SHP77 treated with DMSO at 0.1 percent for 48 hours (cell line): ENCODE results near the gene CCDC97.
"Not testable (repeated sequence)": the region's sequence is repeated elsewhere in the genome, so short reads cannot be mapped to it uniquely, and the experiment has no call there.

Experiments
- DNase-seq: peaks from one replicate; lab custom pipeline; 2025; lab: John Stamatoyannopoulos, UW

CCDC97 gene

GRCh38 chr19:41339936-41340335 lies 30.0 kb downstream of the CCDC97 start:
- DNase-seq = no peak

DNA sequence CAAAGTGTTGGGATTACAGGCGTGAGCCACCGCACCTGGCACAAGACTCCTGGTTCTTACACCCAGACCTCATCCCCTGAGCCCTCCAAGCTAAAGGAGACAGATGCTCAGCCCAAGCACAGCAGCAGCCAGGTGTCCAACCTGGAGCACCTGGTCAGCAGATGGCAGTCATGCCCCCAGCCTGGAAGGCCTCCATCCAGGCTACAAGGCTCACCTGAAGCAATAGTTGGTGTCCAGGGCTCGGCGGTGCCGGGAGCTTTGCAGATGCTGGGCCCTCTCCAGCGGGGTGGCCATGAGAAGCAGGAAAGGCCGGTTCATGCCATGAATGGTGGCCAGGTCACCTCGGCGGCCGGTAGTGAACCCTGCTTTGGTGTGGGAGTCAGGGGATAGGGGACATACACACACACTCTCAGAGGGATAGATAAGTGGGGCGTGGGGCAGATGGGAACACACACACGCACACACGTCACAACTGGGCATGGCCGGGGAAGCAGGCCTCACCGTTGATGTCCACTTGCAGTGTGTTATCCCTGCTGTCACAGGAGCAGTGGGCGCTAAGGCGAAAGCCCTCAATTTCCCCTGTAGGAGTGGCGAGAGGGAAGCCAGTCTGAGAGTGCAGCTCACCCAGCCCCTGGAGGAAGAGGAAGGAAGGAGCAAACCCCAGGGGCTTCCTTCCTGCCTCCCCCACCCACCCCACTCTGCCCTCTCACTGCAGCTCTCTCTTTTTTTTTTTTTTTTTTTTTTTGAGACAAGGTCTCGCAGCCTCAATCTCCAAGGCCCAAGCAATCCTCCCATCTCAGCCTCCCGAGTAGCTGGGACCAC lies 31.9 kb downstream of the CCDC97 start:
- DNase-seq = no peak

DNA sequence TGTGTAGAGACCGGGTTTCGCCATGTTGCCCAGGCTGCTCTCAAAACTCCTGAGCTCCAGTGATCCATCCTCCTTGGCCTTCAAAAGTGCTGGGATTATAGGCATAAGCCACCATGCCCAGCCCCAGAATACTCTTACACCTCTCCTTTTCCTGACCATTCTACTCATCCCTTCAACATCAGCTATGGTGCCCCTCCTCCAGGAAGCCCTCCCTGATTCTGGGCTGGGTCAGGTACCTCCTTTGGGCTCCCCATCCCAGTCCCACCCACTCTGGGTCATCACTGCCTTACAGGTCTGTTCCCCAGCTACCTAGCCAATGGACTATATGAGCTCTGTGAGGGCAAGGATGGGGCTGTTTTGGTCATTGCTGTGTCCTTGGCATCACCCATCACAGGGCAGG lies 34.2 kb downstream of the CCDC97 start:
- DNase-seq = no peak

- not testable (repeated sequence) for DNase-seq
Measured at GRCh38 chr19:41346916-41347315, 36.9 kb downstream of the CCDC97 start.

DNA sequence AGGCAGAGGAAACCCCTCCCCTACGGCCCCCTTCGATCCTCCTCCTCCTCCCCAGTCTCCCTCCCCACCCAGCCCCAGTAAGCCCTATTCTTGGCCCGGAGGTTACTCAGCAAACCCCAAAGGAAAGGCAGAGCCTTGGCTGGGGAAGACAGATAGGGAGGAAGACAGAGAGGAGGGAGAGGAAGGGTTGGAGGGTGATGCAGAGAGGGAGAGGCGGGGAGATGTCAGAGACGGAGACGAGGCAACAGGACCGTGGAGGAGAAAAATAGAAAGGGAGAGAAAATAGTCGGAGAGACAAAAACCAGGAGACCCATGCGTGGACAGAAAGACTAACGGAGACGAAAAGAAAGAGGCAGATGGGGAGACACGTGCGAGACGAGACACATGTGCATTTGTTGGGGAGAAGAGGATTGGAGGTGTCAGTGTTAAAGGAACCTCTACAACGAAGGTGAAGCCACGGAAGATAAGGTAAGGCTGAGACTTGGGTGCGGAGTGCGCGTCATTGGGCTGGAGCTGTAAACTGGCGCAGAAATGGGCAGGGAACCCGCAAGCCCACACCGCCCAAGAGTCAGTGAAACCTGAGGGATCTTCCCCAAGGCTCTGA lies 40.9 kb downstream of the CCDC97 start:
- DNase-seq = no peak

- no peak for DNase-seq
Measured at GRCh38 chr19:41351339-41352245, 41.6 kb downstream of the CCDC97 start.

GRCh38 chr19:41352279-41352608 lies 42.3 kb downstream of the CCDC97 start:
- no peak for DNase-seq

- DNase-seq = no peak
Measured at GRCh38 chr19:41352609-41353465, 42.9 kb downstream of the CCDC97 start.

DNA sequence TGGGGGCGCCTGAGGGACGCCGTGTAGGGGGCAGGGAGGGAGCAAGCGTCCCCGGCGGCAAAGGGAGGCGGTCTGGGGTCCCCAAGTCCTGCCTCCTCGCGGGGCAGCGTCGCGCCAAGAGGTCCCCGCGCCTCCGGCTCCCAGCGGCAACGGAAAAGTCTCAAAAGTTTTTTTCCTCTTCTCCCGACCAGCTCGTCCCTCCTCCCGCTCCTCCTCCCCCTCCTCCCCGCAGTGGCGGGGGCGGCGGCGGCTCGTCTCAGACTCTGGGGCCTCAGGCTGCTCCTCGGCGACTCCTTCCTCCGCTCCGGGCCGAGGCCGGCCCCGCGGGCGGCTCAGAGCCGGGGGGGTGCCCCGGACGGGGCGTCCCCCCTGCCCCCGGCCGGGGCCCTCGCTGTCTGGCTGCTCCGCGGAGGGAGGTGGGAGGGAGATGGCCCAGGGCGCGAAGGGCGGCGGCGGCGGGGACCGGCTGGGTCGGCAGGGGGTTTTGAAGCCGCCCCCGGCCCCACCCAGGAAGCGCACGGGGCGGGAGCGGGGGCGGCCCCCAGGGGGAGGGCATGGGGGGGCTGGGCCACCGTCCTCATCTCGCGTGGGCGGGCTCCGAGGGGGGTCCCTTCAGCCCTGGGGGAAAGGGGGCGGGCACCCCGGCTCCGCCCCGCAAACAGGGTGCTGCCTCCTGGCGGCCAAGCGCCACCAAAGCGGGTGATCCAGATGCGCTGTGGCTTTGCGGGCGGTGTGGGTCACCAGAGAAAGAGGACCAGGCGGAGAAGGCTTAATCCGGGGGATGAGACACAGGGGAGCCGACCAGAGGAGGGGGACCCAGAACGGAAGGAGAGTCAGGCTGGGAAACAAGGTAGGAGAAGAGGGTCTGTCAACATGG lies 43.7 kb downstream of the CCDC97 start, which contains the start of gene TGFB1:
Gene TGFB1 (minus strand): TSS at position 457 of the 877 bp plus-strand sequence. CDS start 878 bp downstream, outside the sequence.
- peak; percentile 20 for DNase-seq

DNA sequence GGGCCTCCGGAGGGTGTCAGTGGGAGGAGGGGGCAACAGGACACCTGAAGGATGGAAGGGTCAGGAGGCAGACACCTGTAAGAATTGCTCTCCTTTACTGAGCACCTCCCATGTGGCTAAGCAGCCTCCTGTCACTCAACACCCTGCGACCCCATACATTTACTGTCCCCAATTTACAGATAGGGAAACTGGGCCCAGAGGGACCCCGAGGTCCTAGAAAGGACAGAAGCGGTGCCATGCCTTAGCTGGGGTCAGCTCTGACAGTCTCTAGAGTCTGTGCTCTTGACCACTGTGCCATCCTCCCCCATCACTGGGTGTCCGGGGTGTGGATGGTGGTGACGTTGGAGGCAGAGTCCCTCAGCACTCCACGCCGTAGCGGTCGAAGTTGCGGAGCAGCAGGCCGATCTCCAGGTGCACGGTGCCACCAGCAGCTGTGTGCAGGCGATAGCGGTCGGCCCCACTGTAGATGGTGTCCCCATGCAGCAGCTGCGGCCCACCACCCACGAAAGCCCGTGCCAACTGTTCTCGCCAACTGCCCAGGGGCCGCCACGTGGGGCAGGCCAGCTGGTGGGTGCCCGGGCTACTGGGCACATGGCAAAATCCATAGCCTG lies 44.5 kb downstream of the CCDC97 start:
- DNase-seq = no peak

- no peak for DNase-seq
Measured at GRCh38 chr19:41355035-41355434, 45.1 kb downstream of the CCDC97 start.

GRCh38 chr19:41355802-41356201 lies 45.8 kb downstream of the CCDC97 start:
- DNase-seq = no peak

- no peak for DNase-seq
Measured at GRCh38 chr19:41356984-41357739, 47.2 kb downstream of the CCDC97 start.

GRCh38 chr19:41357746-41358145 lies 47.8 kb downstream of the CCDC97 start:
- DNase-seq = no peak

DNA sequence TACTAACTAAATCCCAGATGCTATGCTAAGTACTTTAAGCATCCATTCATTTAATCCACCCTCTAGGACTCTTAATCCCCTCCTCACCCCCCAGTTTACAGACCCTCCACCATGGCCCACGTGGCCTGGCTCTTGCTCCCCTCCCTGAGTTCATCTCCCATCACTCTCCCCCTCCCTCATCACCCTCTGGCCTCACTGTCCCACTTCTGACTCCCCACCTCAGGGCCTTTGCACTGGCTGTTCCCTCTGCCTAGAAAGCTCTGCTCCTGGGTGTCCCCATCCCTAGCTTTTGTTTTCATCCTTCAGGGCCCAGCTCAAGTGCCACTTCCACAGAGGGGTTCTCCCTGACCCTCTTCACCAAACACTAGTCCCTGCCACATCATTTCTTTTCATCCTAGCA lies 49.8 kb downstream of the CCDC97 start:
- no peak for DNase-seq

- DNase-seq = no peak
Measured at GRCh38 chr19:41362143-41362847, 52.3 kb downstream of the CCDC97 start.

DNA sequence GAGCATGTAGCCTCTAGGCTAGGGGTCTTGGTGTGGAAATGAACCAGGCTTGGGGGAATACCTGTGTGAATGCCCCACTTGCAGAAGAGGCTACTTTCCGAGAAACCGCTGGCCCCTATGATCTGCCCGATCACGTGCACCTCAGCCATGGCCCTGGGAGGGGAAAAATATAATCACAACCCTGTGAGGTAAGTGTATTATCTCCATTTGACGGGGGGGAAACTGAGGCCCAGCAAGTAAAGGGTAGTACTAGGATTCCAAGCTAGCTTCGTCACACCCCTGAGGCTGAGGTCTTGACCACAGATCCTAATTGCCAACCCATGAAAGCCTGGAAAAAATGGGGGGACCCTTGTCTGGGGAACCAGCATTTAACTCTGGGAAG lies 53.4 kb downstream of the CCDC97 start:
- no peak for DNase-seq

GRCh38 chr19:41363753-41364523 lies 54.0 kb downstream of the CCDC97 start, which contains the start of gene B9D2:
Gene B9D2, minus strand, starts transcription at chr19:41364149. Its CDS starts 630 bp downstream, at chr19:41363519.
- peak; percentile 95 for DNase-seq
